NCI-H1436 treated with DMSO at 0.1 percent for 48 hours (cell line): ENCODE measurements around the gene UVRAG.

Experiments used
- DNase-seq: peaks from one replicate; lab custom pipeline; 2025; lab: John Stamatoyannopoulos, UW

Gene UVRAG

DNA sequence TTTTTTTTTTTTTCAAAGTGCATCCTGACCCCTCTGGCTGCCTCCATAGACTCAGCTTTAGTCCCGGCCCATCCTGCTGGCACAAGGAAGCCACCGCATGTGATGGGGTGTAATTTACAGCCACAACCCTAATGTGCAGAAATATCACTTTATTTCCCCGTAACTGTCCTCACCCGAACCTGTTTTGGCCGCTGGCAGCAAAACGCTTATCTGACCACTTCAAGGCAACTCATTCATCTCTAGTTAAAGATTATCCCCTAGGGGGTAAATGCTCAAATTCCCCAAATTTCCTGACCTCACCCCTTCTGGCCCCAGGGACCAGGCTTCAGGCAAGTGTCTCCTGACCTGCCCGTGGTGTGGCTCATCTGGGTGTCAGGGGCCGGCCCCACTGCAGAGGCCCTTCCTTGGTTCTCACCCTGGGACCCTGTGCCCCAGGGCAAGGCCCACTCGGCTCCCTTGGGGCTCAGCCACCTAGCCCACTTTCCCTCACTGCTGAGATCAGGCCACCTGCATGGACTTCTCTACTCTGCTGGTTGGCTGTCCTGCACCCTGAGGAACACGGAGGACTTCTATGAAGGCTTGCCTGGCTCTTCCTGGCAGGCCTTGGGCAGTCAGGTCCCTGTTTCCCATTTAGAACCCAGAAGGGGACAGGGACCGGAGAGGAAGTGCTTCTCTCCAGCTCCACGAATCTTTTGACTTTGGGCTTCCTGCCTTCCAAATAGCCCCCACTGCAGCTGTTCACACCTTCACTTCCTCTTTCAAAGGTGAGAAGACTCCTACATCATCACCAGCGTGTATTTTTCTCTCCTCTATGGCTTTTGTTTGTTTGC lies 337.9 kb downstream of the UVRAG start:
- no peak for DNase-seq

DNA sequence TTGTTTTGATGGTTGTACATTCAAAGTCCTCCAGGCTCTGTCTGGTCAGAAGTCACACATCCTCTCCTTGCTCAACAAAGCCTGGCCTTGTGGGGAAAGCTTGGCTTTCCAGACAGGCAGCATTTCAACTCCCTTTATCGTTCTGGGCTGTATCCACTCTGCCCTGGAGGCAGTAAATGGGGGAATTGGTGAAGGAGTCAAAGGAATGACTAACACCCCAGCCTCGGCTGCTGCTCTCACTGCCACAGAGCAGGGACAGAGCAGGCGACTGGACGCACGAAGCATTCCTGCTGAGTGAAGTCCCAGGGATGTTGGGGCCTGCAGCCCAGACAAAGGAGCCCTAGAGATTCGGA lies 338.5 kb downstream of the UVRAG start:
- DNase-seq: no peak

DNA sequence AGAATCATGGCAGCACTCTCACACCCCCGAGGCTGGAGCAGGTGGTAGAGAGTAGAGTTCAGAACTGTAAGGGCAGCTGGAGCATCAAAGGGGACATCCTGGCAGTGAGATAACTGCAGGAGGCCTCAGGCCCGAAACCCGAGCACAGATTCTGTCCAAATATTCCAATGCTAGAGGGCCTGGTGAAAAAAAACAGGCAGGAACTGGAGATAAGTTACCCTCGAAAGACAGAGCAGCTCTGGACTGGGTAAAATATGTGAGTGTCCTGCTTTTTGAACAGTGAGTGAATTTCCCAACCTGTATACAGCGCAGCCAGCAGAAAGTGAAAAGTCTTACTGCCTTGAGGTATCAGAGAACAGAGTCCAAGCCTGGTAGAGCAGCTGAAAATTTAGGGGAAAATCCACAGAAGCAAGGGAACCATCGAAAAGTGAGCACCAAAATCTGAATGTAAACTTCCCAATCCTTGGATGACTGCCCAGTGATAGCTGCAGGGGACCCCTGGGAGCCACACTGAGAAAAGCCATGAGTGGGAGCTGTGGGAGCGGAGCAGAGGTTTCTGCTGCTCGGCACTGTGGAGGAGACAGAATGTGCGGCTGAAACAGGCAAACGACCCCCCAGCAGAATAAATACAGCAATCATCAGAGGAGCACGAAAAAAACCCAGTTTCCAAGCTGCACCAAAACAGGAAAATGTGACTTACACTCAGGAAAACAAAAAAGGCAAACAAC lies 340.7 kb downstream of the UVRAG start:
- DNase-seq: no peak

DNA sequence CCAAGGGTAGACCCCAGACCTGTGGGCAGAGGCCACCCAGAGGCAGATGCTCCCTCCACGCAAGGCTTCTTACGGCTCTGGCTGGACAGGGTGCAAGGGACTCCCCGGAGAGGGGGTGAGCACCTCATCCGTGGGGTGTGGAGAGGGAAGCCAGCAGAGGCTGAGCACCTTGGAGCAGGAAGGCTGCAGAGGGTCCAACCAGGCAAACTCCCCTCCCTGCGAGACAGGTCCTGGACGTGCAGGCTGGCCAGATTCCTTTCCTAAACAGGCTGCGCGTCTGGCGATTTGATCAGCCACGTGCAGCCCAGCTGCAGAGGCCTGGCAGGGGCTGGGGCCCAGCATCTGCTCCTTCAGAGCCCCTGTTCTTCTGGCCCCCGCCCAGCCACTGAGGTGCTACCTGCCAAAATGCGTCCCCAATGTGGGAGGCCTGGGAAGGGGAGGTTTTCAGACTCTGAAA lies 342.0 kb downstream of the UVRAG start:
- DNase-seq: no peak

DNA sequence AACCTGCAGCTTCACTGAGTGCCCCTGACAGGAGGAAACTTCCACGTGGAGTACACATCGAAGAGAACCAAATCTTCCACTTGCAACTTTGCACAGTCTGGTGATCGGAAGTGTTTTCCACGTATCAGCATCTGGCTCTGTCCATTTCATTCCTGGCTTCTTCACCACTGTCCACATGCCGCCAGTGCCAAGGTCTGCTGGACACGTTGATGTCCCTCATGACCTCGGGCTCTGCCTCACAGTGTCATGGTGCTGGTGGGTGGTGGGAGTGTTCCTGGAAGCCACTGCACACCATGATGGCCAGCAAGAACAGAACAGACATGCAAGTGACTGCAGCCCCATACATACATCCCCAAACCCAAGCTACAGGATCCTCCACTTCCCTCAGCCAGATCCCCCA lies 342.9 kb downstream of the UVRAG start:
- no peak for DNase-seq

DNA sequence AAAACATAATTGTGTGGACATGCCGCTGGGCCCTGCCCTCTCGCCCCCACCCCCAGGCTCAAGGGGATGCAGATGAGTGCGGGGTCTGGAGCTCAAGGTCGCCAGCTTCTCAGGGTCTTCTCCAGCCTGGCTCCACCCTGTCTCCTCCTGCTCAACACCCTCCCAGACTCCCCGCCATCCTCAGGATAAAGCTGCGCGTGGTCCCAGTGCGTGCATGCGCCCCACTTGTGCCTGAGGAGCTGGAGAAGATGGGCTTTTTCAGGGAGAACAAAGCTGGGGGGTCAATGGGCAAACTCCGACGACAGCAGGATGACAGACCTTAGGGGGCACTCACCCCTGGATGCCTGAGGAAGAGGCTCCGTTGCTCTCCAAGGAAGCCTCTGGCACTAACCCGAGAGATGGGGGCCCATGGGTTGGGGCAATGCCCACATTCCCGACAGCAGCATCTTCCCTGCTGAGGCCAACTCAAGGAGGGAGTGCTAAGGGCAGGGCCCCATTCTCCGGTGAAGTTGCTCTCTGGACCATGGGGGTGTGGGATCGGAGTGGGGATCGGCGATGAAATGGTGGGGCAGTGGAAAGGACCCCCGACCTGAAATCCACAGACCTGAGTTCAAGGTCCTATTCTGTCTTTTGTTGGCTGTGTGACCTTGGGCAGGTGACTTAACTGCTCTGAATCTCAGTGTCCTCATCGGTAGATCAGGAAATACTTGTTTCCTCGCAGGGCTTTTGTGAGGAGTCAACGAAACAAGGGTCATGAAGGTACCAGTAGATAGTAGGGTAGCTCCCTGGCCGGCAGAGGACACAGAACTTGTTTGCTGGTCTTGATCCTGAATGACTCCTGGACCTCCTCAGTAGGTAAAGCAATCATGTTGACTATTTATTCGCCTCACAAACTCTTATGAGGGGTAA lies 343.6 kb downstream of the UVRAG start:
- no peak for DNase-seq

DNA sequence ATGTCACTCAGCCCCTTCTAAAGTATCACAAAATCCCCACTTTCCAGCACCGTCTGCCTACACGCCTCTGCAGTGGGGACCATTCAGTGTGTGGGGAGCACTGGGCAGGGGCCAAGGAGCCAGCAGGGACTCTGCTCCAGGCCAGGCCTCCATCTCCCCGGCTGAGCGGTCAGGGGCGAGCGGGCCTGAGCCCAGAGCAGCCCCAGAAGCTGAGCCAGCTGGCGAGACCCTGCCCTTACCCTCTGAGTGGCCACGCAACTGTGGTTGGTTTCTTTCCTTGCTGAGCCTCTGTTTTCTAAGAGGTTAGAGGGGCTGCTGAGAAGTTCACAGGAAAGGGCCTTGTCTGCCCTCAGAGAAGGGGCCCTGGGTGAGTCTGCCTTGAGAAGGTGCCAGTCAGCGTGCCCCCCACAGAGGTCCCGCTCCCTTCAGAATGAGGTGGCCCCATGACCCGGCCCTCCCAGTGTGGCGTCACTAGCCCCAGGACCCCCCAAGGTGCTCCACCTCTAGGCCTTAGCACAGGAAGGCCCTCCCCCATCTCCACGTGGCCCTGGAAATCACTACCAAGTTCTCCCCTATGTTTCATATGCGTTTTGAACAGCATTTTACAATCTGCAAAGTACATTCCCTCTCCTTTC lies 344.4 kb downstream of the UVRAG start:
- DNase-seq: no peak

DNA sequence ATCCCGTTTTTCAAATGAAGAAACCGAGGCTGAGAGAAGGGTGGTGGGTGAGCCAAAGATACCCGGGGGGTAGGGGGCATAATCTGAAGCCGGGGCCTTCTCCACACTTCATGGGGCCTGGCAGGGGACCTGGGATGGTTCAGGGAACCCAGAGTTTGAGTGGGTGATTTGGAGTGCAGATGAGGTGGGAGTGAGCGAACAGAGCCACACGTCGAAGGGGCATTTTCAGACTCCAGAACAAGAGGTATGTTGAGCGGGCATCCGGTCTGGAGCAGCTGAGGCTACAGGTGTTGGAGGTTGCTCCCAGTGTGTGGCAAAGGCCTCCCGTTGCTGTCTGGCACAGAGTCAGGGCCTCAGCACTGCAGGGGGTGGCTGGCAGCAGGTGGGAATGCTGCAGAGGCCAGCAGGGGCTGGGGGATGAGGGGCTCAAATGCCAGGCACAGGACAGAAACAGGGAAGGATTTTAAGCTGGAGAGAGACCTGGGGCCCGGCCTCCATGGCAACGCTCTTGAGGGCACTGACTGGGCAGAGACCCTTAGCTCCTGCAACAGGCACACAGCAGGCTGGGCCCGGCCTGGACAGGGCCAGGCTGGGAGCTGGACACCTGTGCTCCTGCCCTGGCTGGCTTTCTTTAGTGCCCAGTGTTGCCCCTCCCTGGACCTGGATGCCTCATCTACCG lies 345.1 kb downstream of the UVRAG start:
- no peak for DNase-seq

DNA sequence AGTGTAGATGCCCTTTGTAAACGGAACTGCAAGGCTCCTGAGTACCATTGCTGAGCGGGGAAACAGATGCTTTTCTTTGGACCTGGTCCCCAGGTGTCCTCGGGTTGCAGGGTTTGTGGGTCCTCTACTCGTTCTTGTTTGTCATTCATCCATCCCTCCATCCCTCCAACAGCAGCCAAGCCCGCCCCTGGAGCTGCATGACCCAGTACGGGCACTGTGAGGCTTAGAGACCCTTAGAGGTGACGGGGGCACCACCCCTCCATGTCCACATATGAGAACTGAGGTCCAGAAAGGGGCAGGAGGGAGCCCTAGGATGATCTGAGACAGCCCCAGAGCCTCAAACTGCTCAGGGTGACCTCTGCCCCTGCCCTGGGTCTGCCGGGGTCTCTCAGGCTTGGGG lies 345.8 kb downstream of the UVRAG start:
- no peak for DNase-seq

DNA sequence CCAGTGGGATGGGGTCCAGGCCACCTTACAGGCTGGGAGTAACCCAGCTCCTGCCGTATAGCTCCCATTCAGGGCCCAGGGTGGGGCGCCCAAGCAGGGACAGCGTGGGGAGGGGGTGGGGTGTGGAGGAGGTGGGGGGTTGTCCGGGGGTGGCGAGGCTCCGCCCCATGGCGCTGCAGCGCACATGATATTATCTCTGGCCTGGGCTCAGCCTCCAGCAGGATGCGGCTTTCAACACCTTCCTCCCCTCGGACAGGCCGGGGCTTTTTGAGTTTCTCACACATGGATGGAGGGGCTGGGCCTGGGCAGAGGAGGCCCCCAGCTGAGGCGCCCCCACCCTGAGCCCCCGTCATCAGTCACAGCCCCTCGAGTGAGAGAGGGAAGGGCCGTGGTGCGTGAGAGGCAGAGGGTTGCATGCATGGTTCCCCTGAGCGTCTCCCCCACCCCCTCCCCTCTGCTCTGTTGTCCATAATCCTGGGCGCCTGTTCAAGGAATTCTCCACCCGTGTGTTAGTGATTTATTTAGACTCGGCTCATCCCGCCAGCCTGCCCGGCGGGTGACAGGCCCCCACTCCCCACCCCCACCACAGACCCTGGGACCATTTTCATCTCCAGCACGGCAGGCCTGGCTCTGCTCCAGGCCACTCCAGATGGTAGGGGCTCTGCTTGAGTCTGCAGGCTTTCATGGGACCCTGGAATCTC lies 346.4 kb downstream of the UVRAG start:
- no peak for DNase-seq

DNA sequence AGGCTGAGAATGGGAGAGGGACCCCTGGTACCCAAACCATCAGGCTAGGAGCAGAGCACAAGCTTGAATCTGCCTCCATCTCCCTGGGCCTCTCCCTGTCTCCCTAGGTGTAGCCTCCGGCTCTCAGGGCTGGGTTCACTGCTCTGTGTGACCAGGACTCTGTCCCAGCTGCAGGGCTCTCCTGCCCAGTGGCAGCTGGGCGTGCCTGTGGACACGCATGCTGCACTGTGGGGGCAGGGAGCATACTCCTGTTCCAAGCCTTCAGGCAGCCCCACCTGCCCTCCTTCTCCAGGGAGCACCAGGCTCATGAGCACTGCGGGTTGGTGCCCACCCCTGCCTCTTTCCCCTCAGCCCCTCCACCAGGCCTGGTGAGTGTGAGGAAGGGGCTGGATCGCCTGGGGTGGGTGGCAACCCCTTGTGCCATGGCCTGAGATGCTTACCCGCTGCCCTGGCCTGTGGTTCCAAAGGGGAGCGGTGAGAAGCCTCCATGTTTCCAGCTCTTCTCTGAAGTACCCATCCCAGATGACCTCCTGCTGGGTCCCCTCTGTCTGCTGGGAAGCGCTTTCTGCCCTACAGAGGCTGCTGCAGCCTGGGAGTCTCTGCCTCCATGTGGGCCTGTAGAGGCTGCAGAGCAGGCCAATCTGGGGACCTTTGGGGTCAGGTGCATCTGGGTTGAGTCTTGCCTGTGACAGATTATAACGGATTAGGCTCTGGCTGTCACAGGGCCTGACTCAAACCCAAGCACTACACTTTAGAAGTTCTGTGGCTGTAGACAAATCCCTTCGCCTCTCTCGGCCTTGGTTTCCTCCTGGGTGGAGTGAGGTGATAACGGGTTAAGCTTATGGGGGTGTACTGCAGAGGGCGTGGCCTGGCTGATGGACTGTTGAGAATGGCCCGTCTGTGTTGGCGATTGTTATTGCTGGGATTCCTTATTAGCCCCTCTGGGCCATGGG lies 347.6 kb downstream of the UVRAG start:
- no peak for DNase-seq

DNA sequence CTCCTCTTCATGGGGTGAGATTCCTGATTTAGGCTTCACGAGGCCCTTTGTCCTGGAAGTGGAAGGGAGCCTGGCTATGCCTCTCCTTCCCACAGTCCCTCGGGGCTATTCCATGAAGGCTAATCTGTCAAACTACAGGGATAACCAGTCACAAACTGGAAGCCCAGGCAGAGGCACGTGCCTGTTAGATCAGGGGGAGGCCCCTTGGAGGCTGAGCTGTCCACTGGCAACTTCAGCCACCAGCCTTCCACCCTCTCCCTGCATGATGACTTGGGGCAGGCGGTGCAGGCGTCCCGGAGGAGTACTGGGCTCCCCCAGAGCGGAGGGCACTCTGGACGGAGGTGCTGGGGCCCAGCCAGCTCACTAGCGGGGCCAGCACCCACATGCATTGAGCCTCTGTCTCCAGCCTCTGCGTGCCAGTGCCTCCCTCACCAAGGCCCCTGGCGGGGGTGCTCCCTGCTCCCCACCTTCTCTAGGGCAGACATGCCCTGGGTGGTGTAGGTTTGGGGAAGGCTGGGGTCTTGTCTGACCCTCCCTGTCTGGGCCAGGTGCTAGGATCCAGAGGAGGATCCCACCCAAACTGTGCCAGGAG lies 348.4 kb downstream of the UVRAG start:
- DNase-seq: no peak

DNA sequence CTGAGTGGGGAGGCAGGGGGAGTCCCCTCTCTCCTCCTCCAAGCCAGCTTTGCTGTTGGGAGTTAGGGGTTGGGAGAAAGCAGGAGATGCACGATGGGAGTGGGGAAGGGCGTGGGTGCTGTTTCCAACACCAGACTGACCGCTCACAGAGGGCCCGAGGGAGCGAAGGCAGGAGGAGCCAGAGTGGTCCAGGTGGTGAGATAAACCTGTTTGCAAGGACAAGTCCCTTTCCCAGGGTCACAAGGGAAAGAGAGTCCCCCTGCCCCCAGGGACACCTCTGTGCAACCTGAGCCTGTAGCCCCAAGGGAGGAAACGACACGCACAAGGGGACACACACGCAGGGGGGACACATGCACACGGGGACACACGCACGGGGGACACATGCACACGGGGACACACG lies 349.1 kb downstream of the UVRAG start:
- no peak for DNase-seq

DNA sequence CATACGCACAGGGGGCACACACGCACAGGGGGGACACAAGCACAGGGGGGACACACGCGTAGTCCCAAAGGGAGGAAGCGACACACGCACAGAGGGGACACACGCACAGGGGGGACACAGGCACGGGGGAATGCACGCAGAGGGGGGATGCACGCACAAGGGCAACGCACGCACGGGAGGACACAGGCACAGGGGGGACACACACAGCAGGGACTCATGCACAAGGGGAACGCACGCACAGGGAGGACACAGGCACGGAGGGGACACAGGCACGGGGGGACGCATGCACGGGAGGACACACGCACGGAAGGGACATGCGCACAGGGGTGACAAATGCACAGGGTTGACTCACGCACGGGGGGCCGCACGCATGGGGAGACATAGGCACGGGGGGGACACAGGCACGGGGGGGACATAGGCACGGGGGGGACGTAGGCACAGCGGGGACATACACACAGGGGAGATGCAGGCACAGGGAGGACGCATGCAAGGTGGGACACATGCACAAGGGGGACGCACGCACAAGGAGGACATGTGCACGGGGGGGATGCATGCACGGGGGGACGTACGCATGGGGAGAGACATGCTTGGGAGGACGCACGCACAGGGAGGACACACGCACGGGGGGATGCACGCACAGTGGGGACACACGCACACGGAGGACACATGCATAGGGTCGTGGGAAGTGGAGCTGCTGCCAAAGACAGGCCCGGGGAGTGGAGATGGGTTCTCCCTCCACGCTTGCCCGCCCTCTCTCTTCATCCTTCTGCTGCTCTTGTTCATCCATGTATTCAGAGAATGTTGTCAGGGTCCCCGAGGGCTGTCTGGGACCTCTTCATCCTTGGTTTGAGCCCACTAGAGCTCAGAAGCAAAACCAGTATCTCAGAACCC lies 350.1 kb downstream of the UVRAG start:
- DNase-seq: no peak

DNA sequence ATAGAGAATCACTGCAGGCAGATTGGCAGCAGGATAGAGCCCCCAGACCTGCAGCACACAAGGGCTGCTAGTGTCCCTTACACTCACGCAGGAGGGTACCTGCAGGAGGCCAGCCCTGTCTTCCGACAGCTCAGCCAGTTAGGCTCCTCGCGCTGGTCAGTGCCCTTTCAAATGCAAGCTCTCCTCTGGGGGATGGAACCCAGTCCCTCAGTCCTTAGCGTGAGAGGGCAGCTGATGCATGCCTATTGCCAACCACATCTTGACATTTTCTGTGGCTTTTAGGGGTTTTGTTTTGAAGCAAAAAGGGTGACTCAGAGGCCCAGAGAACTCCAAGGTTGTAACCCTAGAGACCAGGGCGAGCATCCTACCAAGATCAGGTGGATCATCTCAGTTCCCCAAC lies 351.3 kb downstream of the UVRAG start:
- DNase-seq: no peak

DNA sequence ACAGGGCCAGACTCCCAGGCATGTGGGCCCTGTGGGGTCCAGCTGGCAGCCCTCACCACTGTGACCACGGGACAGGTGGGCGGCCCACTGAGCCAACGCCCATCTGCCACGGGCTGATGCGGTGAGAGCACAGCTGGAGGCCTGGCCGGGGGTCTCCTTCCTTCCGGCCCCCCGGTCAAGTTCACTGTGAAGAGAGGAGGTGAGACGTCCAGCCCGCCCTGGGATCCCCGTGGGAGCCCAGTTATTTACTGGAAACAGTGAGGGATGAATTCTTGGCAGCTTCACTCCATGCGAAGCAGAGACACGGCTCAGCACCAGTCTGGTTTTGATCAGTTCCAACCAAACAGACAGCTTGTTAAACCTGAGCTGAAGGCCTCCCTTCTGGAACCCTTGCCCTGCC lies 352.6 kb downstream of the UVRAG start:
- no peak for DNase-seq

DNA sequence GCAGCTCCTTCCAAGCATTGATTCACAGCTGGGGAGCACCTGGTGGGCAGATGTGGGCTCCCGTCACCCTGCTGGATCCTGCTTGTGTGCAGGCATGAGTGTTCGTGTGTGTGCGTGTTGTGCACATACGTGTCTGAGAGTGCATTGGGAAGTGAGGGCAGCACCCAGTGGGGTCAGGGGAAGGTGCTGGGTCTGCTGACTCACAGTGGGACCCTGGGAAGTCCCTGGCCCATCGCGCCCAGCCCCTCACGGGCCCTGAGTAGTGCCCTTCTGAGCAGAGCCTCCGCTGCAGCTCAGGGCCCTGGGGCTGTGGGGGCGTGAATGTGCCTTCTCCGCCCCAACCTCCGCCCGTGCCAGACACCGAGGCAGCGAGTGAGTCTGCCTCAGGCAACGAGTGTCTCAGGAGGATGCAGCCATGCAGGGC lies 354.5 kb downstream of the UVRAG start:
- no peak for DNase-seq

DNA sequence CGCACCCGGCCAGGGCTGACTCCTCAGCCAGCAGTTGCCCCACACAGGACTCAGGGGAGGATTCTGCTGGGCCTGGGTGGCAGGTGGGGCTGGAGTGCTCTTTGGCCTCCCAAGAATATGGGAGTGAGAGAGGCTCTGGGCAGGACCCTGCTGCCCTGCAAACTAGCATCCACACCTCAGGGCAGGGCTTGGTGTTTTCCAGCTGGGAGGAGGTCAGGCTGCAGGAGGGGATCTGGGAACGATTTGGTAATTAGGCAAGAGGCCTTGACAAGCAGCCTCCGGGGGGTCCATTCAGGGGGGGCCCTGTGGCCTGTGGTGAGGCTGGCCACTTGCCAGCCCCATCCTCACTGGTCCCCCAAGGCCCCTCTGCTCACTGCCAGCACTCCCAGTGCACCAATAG lies 355.5 kb downstream of the UVRAG start:
- DNase-seq: no peak
